GM19023 (cell line): ENCODE measurements around the gene BCAS1.
"Not testable (repeated sequence)": the region's sequence is repeated elsewhere in the genome, so short reads cannot be mapped to it uniquely, and the experiment has no call there.

Experiments
- ATAC-seq: cut with Tn5 transposase; IDR thresholded peaks from one replicate; pipeline ENCODE4 v1.9.1; 2021; ENCODE audit warnings: mild to moderate bottlenecking, moderate library complexity; ENCODE audit not compliant: unreplicated experiment

Gene BCAS1

GRCh38 chr20:53945478-53945877 is 124.9 kb downstream of the BCAS1 start:
- ATAC-seq: no peak

- no peak for ATAC-seq
Measured at GRCh38 chr20:53944796-53945195, 125.6 kb downstream of the BCAS1 start.

- ATAC-seq: no peak
Measured at GRCh38 chr20:53943522-53944291, 126.7 kb downstream of the BCAS1 start.

GRCh38 chr20:53942973-53943372 is 127.4 kb downstream of the BCAS1 start:
- ATAC-seq: no peak

- no peak for ATAC-seq
Measured at GRCh38 chr20:53942472-53942816, 128.0 kb downstream of the BCAS1 start.

GRCh38 chr20:53941680-53942471 is 128.5 kb downstream of the BCAS1 start:
- ATAC-seq: no peak

- ATAC-seq: no peak
Measured at GRCh38 chr20:53940907-53941545, 129.4 kb downstream of the BCAS1 start.

GRCh38 chr20:53940360-53940702 is 130.1 kb downstream of the BCAS1 start:
- no peak for ATAC-seq

- peak; percentile 64 for ATAC-seq
Measured at GRCh38 chr20:53939572-53940359, 130.6 kb downstream of the BCAS1 start.

GRCh38 chr20:53939190-53939571 is 131.2 kb downstream of the BCAS1 start:
- ATAC-seq: no peak

GRCh38 chr20:53938739-53939138 is 131.7 kb downstream of the BCAS1 start:
- ATAC-seq: no peak

GRCh38 chr20:53937929-53938367 is 132.4 kb downstream of the BCAS1 start:
- ATAC-seq: no peak

GRCh38 chr20:53937339-53937741 is 133.1 kb downstream of the BCAS1 start:
- no peak for ATAC-seq

GRCh38 chr20:53935344-53936084 is 134.9 kb downstream of the BCAS1 start:
- ATAC-seq: no peak

- ATAC-seq: peak; percentile 35
Measured at GRCh38 chr20:53934421-53935343, 135.7 kb downstream of the BCAS1 start.

GRCh38 chr20:53933232-53933846 is 137.1 kb downstream of the BCAS1 start:
- no peak for ATAC-seq

GRCh38 chr20:53932655-53933192 is 137.7 kb downstream of the BCAS1 start:
- ATAC-seq: not testable (repeated sequence)

GRCh38 chr20:53931597-53931996 is 138.8 kb downstream of the BCAS1 start:
- no peak for ATAC-seq
